ENCODE results near the gene HNRNPUL2.
"Not testable (repeated sequence)": the region's sequence is repeated elsewhere in the genome, so short reads cannot be mapped to it uniquely, and the experiment has no call there.

HNRNPUL2 gene

GRCh38 chr11:62757846-62758788 lies 30.9 kb upstream of the HNRNPUL2 start:
- no peak overlapping the region for H3K4me3 ChIP-seq (ENCODE audit: control insufficient read depth, low read depth, low read length)
- TF ChIP-seq CTCF (IDR thresholded peaks at IDR 0.05; ENCODE audit: control insufficient read depth, insufficient read depth, low read depth, low read length, missing control alignments): no peak
- no peak for DNase-seq (ENCODE audit: low read depth)

GRCh38 chr11:62755086-62755615 lies 27.9 kb upstream of the HNRNPUL2 start:
- H3K4me3 ChIP-seq (ENCODE audit: control insufficient read depth, low read depth, low read length): no peak overlapping the region
- DNase-seq (ENCODE audit: low read depth): no peak
- TF ChIP-seq CTCF (IDR thresholded peaks at IDR 0.05; ENCODE audit: control insufficient read depth, insufficient read depth, low read depth, low read length, missing control alignments): no peak

- H3K4me3 ChIP-seq (ENCODE audit: control insufficient read depth, low read depth, low read length): peak within 1 kb of the TSS; percentile 55
- DNase-seq (ENCODE audit: low read depth): peak; percentile 97
- no peak for TF ChIP-seq CTCF (IDR thresholded peaks at IDR 0.05; ENCODE audit: control insufficient read depth, insufficient read depth, low read depth, low read length, missing control alignments)
Observed at GRCh38 chr11:62753736-62754603, 26.7 kb upstream of the HNRNPUL2 start, which contains the start of gene ZBTB3. ZBTB3 (minus strand) TSS chr11:62754160; CDS start chr11:62753664, 496 bp downstream.

- peak overlapping the region; percentile 55 for H3K4me3 ChIP-seq (ENCODE audit: control insufficient read depth, low read depth, low read length)
- no peak for DNase-seq (ENCODE audit: low read depth)
- no peak for TF ChIP-seq CTCF (IDR thresholded peaks at IDR 0.05; ENCODE audit: control insufficient read depth, insufficient read depth, low read depth, low read length, missing control alignments)
Observed at GRCh38 chr11:62752994-62753735, 25.9 kb upstream of the HNRNPUL2 start.

- H3K4me3 ChIP-seq (ENCODE audit: control insufficient read depth, low read depth, low read length): no peak overlapping the region
- no peak for DNase-seq (ENCODE audit: low read depth)
- no peak for TF ChIP-seq CTCF (IDR thresholded peaks at IDR 0.05; ENCODE audit: control insufficient read depth, insufficient read depth, low read depth, low read length, missing control alignments)
Observed at GRCh38 chr11:62752177-62752785, 25.0 kb upstream of the HNRNPUL2 start.

- DNase-seq (ENCODE audit: low read depth): not testable (repeated sequence)
Observed at GRCh38 chr11:62749931-62750330, 22.7 kb upstream of the HNRNPUL2 start.

More at GRCh38 chr11:62749931-62750330, 22.7 kb upstream of the HNRNPUL2 start:
- H3K4me3 ChIP-seq (ENCODE audit: control insufficient read depth, low read depth, low read length): not testable (repeated sequence)

Data from AG09309 (cell line).